GM12874 (cell line): ENCODE data around the gene CCNF.

Source experiments
- CTCF ChIP-seq: IDR thresholded peaks from 2 replicates; pipeline ENCODE4 v1.5.1; 2011; ENCODE audit warnings: low read depth, mild to moderate bottlenecking, control low read depth, low read length, moderate library complexity; ENCODE audit not compliant: insufficient read depth

Gene CCNF

GRCh38 chr16:2495041-2495440 lies 65.8 kb downstream of the CCNF start:
- no peak for TF ChIP-seq CTCF

GRCh38 chr16:2496223-2497115 lies 67.2 kb downstream of the CCNF start:
- no peak for TF ChIP-seq CTCF

GRCh38 chr16:2497116-2497630 lies 67.9 kb downstream of the CCNF start:
- TF ChIP-seq CTCF: no peak

GRCh38 chr16:2497695-2498484 lies 68.6 kb downstream of the CCNF start:
- no peak for TF ChIP-seq CTCF

GRCh38 chr16:2498531-2499253 lies 69.4 kb downstream of the CCNF start:
- TF ChIP-seq CTCF: no peak

- no peak for TF ChIP-seq CTCF
Measured at GRCh38 chr16:2499454-2499853, 70.2 kb downstream of the CCNF start.
